ENCODE results near the gene CASP8.

The CASP8 gene

DNA sequence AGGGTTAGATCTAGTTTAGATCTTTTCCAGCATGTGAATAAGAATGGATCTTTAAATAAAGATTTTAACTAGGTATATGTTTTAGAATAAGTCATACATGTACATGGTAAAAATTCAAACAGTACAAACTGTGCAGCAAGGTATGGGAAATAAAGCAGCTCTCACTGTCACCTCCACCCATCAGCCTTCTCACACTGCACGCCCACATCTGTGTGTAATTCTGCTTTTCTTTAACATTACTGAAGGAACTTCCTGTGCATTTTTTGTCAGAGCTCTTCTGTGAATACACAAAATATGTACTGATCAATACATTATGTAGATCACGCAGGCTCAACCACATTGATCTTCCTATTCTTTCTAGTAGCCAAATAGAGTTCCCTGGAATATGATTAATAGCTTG is 3.4 kb downstream of the CASP8 start:
- TF ChIP-seq TAF1 (IDR thresholded peaks at IDR 0.05; ENCODE audit: borderline replicate concordance, insufficient read depth, low read length) (no peak), SIN3A (IDR thresholded peaks at IDR 0.05; ENCODE audit: borderline replicate concordance, insufficient read depth, low read length) (no peak), FOXP2 (optimal IDR thresholded peaks at IDR 0.05; ENCODE audit: borderline replicate concordance, extremely low read depth, extremely low read length, insufficient read depth) (no peak), POLR2AphosphoS5 (IDR thresholded peaks at IDR 0.05; ENCODE audit: low read depth, low read length) (no peak)
- TF ChIP-seq, protein P1, sequence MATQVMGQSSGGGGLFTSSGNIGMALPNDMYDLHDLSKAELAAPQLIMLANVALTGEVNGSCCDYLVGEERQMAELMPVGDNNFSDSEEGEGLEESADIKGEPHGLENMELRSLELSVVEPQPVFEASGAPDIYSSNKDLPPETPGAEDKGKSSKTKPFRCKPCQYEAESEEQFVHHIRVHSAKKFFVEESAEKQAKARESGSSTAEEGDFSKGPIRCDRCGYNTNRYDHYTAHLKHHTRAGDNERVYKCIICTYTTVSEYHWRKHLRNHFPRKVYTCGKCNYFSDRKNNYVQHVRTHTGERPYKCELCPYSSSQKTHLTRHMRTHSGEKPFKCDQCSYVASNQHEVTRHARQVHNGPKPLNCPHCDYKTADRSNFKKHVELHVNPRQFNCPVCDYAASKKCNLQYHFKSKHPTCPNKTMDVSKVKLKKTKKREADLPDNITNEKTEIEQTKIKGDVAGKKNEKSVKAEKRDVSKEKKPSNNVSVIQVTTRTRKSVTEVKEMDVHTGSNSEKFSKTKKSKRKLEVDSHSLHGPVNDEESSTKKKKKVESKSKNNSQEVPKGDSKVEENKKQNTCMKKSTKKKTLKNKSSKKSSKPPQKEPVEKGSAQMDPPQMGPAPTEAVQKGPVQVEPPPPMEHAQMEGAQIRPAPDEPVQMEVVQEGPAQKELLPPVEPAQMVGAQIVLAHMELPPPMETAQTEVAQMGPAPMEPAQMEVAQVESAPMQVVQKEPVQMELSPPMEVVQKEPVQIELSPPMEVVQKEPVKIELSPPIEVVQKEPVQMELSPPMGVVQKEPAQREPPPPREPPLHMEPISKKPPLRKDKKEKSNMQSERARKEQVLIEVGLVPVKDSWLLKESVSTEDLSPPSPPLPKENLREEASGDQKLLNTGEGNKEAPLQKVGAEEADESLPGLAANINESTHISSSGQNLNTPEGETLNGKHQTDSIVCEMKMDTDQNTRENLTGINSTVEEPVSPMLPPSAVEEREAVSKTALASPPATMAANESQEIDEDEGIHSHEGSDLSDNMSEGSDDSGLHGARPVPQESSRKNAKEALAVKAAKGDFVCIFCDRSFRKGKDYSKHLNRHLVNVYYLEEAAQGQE (IDR thresholded peaks at IDR 0.05; ENCODE audit: insufficient read depth in 1 of 2, low read depth in 2 of 2, low read length in 2 of 2): no peak

DNA sequence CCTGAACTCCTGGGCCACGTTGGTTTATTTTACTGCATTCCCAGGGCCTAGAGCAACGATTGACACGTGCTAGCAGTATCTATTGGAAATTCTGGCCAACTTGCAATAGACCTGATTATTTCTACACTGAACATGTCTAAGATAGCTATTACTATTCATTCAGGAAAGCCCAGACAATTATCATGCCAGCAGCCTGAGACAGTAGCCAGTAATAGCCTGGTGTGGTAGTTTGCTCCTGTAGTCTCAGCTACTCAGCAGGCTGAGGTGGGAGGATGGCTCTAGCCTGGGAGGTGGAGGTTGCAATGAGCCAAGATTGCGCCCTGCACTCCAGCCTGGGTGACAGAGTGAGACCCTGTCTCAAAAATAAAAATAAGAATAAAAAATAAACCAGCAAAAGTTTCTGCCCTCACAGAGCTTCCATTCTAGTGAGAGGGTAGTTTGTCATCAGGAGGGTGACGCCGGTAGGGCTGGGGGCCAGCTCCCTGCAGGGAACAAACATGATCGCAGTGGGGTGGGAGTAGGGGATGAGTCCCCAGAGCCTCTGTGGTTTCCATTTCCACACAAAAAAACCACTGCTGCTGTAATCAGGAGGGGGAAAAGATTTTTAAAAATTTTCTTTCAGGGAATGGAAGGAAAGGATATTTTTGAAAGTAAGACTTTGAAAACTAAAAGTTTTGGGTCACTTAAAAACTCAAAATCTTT is 4.3 kb downstream of the CASP8 start:
- TF ChIP-seq TAF1 (IDR thresholded peaks at IDR 0.05; ENCODE audit: borderline replicate concordance, insufficient read depth, low read length) (no peak), POLR2AphosphoS5 (IDR thresholded peaks at IDR 0.05; ENCODE audit: low read depth, low read length) (no peak), SIN3A (IDR thresholded peaks at IDR 0.05; ENCODE audit: borderline replicate concordance, insufficient read depth, low read length) (no peak), FOXP2 (optimal IDR thresholded peaks at IDR 0.05; ENCODE audit: borderline replicate concordance, extremely low read depth, extremely low read length, insufficient read depth) (no peak)
- TF ChIP-seq, protein P1 (IDR thresholded peaks at IDR 0.05; ENCODE audit: insufficient read depth in 1 of 2, low read depth in 2 of 2, low read length in 2 of 2): no peak

DNA sequence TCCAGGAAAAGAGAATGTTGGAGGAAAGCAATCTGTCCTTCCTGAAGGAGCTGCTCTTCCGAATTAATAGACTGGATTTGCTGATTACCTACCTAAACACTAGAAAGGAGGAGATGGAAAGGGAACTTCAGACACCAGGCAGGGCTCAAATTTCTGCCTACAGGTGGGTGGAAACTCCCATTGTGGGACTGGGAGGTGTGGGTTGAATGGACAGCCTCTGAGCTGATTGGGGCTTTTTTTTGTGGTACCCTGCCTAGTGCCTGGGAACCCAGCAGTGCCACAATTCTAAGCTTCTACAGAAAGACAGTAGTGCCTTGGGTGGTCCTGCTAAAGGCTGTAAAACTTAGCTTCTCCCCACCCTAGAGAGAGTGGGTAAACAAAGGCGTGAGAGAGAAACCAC is 6.3 kb downstream of the CASP8 start:
- no peak for TF ChIP-seq SIN3A (IDR thresholded peaks at IDR 0.05; ENCODE audit: borderline replicate concordance, insufficient read depth, low read length)

DNA sequence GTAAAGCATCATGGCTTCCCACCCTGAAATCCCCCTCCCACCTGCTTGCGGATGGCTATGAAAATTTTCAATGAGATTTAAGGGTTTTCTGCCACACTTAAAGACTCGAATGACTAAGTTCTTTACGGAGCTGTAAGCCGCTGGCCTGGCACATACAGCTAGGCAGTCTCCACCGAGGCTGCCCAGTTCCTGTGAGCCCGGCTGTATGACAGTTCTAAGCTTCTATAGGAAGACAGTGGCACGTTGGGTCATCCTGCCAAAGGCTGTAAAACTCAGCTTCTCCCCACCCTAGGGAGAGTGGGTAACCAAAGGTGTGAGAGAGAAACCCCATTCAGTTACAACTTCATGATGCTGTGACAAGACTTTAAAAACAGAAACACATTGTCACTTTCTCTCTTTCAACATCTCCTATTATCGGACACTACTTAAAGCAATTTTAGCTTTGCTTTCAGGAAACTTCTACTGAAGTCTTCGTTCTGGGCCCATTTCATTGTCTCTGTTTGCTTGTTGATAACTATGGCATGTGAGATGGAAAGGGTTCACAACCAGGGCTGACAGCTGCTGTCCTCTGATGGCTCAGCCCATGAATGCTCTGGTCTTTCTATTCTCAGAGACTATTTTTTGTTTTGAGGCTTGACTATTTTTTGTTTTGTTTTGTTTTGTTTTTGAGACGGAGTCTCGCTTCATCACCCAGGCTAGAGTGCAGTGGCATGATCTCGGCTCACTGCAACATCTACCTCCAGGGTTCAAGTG is 7.1 kb downstream of the CASP8 start:
- no peak for TF ChIP-seq FOXP2 (optimal IDR thresholded peaks at IDR 0.05; ENCODE audit: borderline replicate concordance, extremely low read depth, extremely low read length, insufficient read depth)
- TF ChIP-seq, protein P1 (IDR thresholded peaks at IDR 0.05; ENCODE audit: insufficient read depth in 1 of 2, low read depth in 2 of 2, low read length in 2 of 2): no peak
- no peak for TF ChIP-seq SIN3A (IDR thresholded peaks at IDR 0.05; ENCODE audit: borderline replicate concordance, insufficient read depth, low read length)
- TF ChIP-seq POLR2AphosphoS5 (IDR thresholded peaks at IDR 0.05; ENCODE audit: low read depth, low read length): no peak
- TF ChIP-seq TAF1 (IDR thresholded peaks at IDR 0.05; ENCODE audit: borderline replicate concordance, insufficient read depth, low read length): no peak

DNA sequence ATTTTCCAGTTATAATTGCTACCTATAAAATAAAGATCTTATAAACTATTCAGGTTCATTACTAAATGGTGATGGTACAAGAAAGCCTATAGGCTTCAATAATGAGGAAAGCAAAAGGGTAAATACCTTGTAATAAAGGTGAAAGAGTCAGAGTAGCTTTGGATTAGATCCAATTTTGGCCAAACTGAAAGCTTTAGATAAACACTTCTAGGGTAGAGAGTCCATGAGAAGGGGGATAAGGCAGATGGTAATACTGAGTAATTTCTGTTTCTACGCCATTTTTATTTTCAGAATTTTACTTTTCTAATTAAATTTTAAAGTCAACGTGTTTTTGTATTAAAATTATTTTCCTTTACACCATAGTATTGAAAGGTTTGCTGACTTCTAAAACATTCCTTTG is 9.4 kb downstream of the CASP8 start:
- TF ChIP-seq, protein P1 (IDR thresholded peaks at IDR 0.05; ENCODE audit: insufficient read depth in 1 of 2, low read depth in 2 of 2, low read length in 2 of 2): no peak
- TF ChIP-seq TAF1 (IDR thresholded peaks at IDR 0.05; ENCODE audit: borderline replicate concordance, insufficient read depth, low read length) (no peak), FOXP2 (optimal IDR thresholded peaks at IDR 0.05; ENCODE audit: borderline replicate concordance, extremely low read depth, extremely low read length, insufficient read depth) (no peak), POLR2AphosphoS5 (IDR thresholded peaks at IDR 0.05; ENCODE audit: low read depth, low read length) (no peak), SIN3A (IDR thresholded peaks at IDR 0.05; ENCODE audit: borderline replicate concordance, insufficient read depth, low read length) (no peak)
